Natural killer cell (primary cell): Measurements from ENCODE around the gene NLRP4. TPM values are rescaled to one million over a fixed set of nuclear protein-coding genes. Genes with fewer than 3 reads are reported as not detected.

ENCODE experiments used
- ATAC-seq, 3 donors: fragments of 150-1000 bp in 2 of 3; fragments of 200-7000 bp in 1 of 3; cut with Tn5 transposase; 1 replicate in 1 of 3; 2 replicates in 2 of 3; pipeline ENCODE4 v1.10.0; 2021; ENCODE audit warnings: mild to moderate bottlenecking in 2 of 3, moderate library complexity in 2 of 3
- DNase-seq, 2 donors: peaks; one replicate each; pipeline versions ENCODE4 v3.0.0 to v3.0.0-alpha.2; 2013 to 2021; ENCODE audit warnings: mixed read lengths in 1 of 2
- H3K27ac ChIP-seq: one replicate; pipeline ENCODE4 v1.5.1; 2013; ENCODE audit warnings: mild to moderate bottlenecking, low read length
- H3K27me3 ChIP-seq: one replicate; pipeline ENCODE4 v1.6.1; 2013; ENCODE audit warnings: low read length; ENCODE audit not compliant: control insufficient read depth, insufficient read depth
- H3K36me3 ChIP-seq: one replicate; pipeline ENCODE4 v1.6.1; 2013; ENCODE audit warnings: low read length; ENCODE audit not compliant: control insufficient read depth, insufficient read depth
- H3K4me1 ChIP-seq: one replicate; pipeline ENCODE4 v1.6.1; 2013; ENCODE audit warnings: low read length; ENCODE audit not compliant: control insufficient read depth, insufficient read depth
- H3K4me3 ChIP-seq: one replicate; pipeline ENCODE4 v1.5.1; 2013; ENCODE audit warnings: low read length
- H3K9me3 ChIP-seq: one replicate; pipeline ENCODE4 v1.6.1; 2013; ENCODE audit warnings: low read length; ENCODE audit not compliant: control insufficient read depth, insufficient read depth
- H3K27ac Mint-ChIP-seq, 2 donors: one replicate each; pipeline ENCODE4 v1.8.0; 2022; ENCODE audit warnings: mild to moderate bottlenecking in 2 of 2, mixed read lengths in 2 of 2, moderate library complexity in 1 of 2
- H3K27me3 Mint-ChIP-seq, 2 donors: one replicate each; pipeline ENCODE4 v1.8.0; 2022; ENCODE audit warnings: low read depth in 2 of 2, mixed read lengths in 2 of 2
- H3K36me3 Mint-ChIP-seq: one replicate; pipeline ENCODE4 v1.8.0; 2022; ENCODE audit warnings: mixed read lengths
- H3K4me1 Mint-ChIP-seq, 2 donors: one replicate each; pipeline ENCODE4 v1.8.0; 2022; ENCODE audit warnings: mixed read lengths in 2 of 2
- H3K4me3 Mint-ChIP-seq: one replicate; pipeline ENCODE4 v1.8.0; 2022; ENCODE audit warnings: mild to moderate bottlenecking, moderate library complexity, mixed read lengths
- H3K9me3 Mint-ChIP-seq, 2 donors: one replicate each; pipeline ENCODE4 v1.8.0; 2022; ENCODE audit warnings: mixed read lengths in 2 of 2
- CTCF ChIP-seq: fragments of 200-600 bp; IDR thresholded peaks from one replicate; pipeline ENCODE4 v1.8.0; 2022; ENCODE audit warnings: antibody characterized with exemption
- WGBS: methylation state at CpG from one replicate; pipeline ENCODE4 v1.1.7; 2013; ENCODE audit warnings: missing lambda C conversion rate; ENCODE audit not compliant: insufficient coverage; 5-methylcytosine and 5-hydroxymethylcytosine counted together
- intact Hi-C: fragments of 100-400 bp; cut with micrococcal nuclease; formaldehyde crosslinking; loops from one replicate; pipeline ENCODE4 v1.14.2; 2022
- total RNA-seq, 4 donors: library from RNA; stranded (reverse); fragments of 120-200 nt in 1 of 4; gene quantifications; one replicate each; pipeline versions ENCODE4 v1.2.3 to v1.2.4, GENCODE V29; 2013 to 2022

The NLRP4 gene
- total RNA-seq, 3 donors from 2014 or later (not counting 1 experiment from before 2014, with no cell fraction given), result not detected

- Mint-ChIP-seq H3K27ac (no peak overlapping the region), H3K9me3 (peaks cover 7 to 10% of the 10 kb centered on the region in 2 donors), H3K27me3 (peaks cover 0 to 1% of the 10 kb centered on the region in 2 donors), H3K4me1 (no peaks in the 10 kb centered on the region), H3K4me3 (no peak overlapping the region), H3K36me3 (peaks cover under 1% of the 10 kb centered on the region)
- TF ChIP-seq CTCF, result no peak
- DNase-seq (no peak), ATAC-seq (no peak)
- WGBS, result 84% methylated on average over 4 of the region's 4 CpGs
- no peaks in the 10 kb centered on the region for H3K36me3 ChIP-seq
- no peak overlapping the region for H3K4me3 ChIP-seq
- no peaks in the 10 kb centered on the region for H3K9me3 ChIP-seq
- H3K27ac ChIP-seq, result no peak overlapping the region
- intact Hi-C loops, result no loop called here
- H3K27me3 ChIP-seq, result no peaks in the 10 kb centered on the region
- H3K4me1 ChIP-seq, result no peaks in the 10 kb centered on the region
Observed at GRCh38 chr19:55882626-55883025, 46.3 kb downstream of the NLRP4 start.

- H3K9me3 Mint-ChIP-seq, result peaks cover 0 to 7% of the 10 kb centered on the region in 2 donors
- no peak for TF ChIP-seq CTCF
- intact Hi-C loops, result no loop called here
- Histone ChIP-seq H3K4me3 (no peak overlapping the region), H3K27me3 (no peaks in the 10 kb centered on the region), H3K9me3 (no peaks in the 10 kb centered on the region), H3K4me1 (no peaks in the 10 kb centered on the region), H3K36me3 (no peaks in the 10 kb centered on the region), H3K27ac (no peak overlapping the region)
- no peak overlapping the region for H3K4me3 Mint-ChIP-seq
- H3K27me3 Mint-ChIP-seq, result no peaks in the 10 kb centered on the region
- DNase-seq, result no peak
- no peaks in the 10 kb centered on the region for H3K4me1 Mint-ChIP-seq
- 77% methylated on average over 12 of the region's 12 CpGs for WGBS
- no peaks in the 10 kb centered on the region for H3K36me3 Mint-ChIP-seq
- no peak for ATAC-seq
- no peak overlapping the region for H3K27ac Mint-ChIP-seq
Observed at GRCh38 chr19:55898911-55899310, 62.6 kb downstream of the NLRP4 start.

- Histone ChIP-seq H3K9me3 (no peaks in the 10 kb centered on the region), H3K27me3 (no peaks in the 10 kb centered on the region), H3K27ac (no peak overlapping the region), H3K4me3 (no peak overlapping the region), H3K36me3 (no peaks in the 10 kb centered on the region), H3K4me1 (no peaks in the 10 kb centered on the region)
- Mint-ChIP-seq H3K36me3 (no peaks in the 10 kb centered on the region), H3K27me3 (no peaks in the 10 kb centered on the region), H3K9me3 (peaks cover 0 to 8% of the 10 kb centered on the region in 2 donors), H3K27ac (no peak overlapping the region), H3K4me1 (no peaks in the 10 kb centered on the region), H3K4me3 (no peak overlapping the region)
- 75% methylated on average over 13 of the region's 13 CpGs for WGBS
- TF ChIP-seq CTCF, result no peak
- ATAC-seq (no peak), DNase-seq (no peak)
- intact Hi-C loops, result no loop called here
Observed at GRCh38 chr19:55901369-55902079, 65.2 kb downstream of the NLRP4 start.
